ENCODE measurements around the gene SYNE2. TPM values are rescaled to one million over a fixed set of nuclear protein-coding genes. Genes with fewer than 3 reads are reported as not detected.
"Not testable (repeated sequence)": the region's sequence is repeated elsewhere in the genome, so short reads cannot be mapped to it uniquely, and the experiment has no call there.

SYNE2 gene
- total RNA-seq, 1 experiment from 2014 or later, result 33.8 TPM

DNA sequence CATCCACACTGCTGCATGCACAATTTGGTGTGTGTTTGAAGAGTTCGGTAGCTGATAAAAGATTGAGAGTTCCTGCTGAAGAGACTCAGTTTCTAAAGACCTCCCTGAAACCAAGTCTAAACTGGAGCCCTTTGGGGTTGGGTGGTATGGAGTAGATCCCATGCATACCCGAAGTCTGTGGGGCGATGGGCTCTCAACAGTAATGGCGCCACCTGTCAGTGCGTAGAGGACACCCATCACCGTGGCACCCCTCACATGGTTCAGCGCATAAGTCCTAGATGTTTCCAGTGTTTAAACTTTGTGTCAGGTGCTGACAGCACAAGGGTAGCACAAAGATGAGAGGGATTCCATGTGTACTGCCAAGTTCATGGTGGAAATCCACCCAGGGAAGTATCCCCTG lies 355.5 kb downstream of the SYNE2 start:
- Histone ChIP-seq H3K36me3 (peaks cover 15% of the 10 kb centered on the region), H3K4me3 (no peak overlapping the region), H3K27me3 (replicated peaks) (no peaks in the 10 kb centered on the region), H3K4me1 (replicated peaks) (peaks cover 10% of the 10 kb centered on the region), H3K27ac (no peak overlapping the region), H3K9me3 (replicated peaks) (no peaks in the 10 kb centered on the region)
- DNase-seq (ENCODE audit: low read depth in 1 of 2, low spot score in 2 of 2), result no peak

GRCh38 chr14:64208981-64209380 lies 356.2 kb downstream of the SYNE2 start:
- H3K27ac ChIP-seq, result no peak overlapping the region
- H3K36me3 ChIP-seq, result peaks cover 18% of the 10 kb centered on the region
- no peak for DNase-seq (ENCODE audit: low read depth in 1 of 2, low spot score in 2 of 2)
- H3K4me1 ChIP-seq (replicated peaks), result peaks cover 10% of the 10 kb centered on the region
- H3K9me3 ChIP-seq (replicated peaks), result no peaks in the 10 kb centered on the region
- H3K27me3 ChIP-seq (replicated peaks), result no peaks in the 10 kb centered on the region
- no peak overlapping the region for H3K4me3 ChIP-seq

DNA sequence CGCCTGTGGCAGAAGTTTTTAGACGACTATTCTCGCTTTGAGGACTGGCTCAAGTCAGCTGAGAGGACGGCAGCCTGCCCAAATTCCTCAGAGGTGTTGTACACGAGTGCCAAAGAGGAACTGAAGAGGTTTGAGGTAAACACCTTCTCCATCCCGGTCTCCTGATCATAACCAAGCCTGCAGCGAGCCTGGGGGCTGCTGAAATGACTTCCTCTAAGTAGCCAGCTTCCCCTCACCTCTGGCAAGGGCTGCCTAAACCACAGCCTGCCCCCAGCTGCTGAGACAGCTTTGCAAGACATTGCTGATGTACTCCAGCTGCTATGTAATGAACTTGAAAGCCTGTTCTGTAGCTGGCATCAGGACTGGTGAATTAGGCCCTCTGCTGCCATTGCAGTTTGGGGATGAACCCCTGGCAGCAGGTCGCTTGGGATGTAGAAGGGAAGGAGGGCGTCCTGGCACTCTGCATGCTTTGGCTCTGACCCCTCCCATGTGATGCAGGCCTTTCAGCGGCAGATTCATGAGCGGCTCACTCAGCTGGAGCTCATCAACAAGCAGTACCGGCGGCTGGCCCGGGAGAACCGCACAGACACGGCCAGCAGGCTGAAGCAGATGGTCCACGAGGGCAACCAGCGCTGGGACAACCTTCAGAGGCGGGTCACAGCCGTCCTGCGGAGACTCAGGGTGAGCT lies 356.8 kb downstream of the SYNE2 start:
- H3K27me3 ChIP-seq (replicated peaks), result no peaks in the 10 kb centered on the region
- peaks cover 9% of the 10 kb centered on the region for H3K4me1 ChIP-seq (replicated peaks)
- H3K27ac ChIP-seq, result no peak overlapping the region
- no peak overlapping the region for H3K4me3 ChIP-seq
- no peaks in the 10 kb centered on the region for H3K9me3 ChIP-seq (replicated peaks)
- DNase-seq (ENCODE audit: low read depth in 1 of 2, low spot score in 2 of 2), result no peak
- H3K36me3 ChIP-seq, result peaks cover 19% of the 10 kb centered on the region

DNA sequence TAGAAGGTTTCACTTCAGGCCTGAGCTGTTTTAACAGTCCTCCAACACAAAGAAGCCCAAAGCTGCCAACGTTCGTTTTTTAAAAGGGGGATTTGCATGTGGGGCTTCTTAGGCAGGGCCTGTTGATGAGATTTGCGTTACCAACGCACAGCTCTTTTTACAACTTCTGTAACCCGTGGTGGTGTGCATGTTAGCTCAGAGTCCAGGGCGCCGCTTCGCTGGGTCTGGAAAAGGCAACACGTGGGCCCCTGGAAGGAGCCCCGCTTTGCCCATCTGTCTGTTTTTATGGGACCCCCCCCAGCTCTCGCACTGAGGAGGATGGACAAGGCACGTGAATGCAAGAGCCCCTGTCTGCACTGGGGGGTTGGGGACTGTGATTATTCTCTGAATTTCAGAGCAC lies 357.4 kb downstream of the SYNE2 start:
- H3K4me3 ChIP-seq, result no peak overlapping the region
- no peaks in the 10 kb centered on the region for H3K9me3 ChIP-seq (replicated peaks)
- peaks cover 3% of the 10 kb centered on the region for H3K4me1 ChIP-seq (replicated peaks)
- no peak overlapping the region for H3K27ac ChIP-seq
- peaks cover 21% of the 10 kb centered on the region for H3K36me3 ChIP-seq
- DNase-seq (ENCODE audit: low read depth in 1 of 2, low spot score in 2 of 2), result no peak
- no peaks in the 10 kb centered on the region for H3K27me3 ChIP-seq (replicated peaks)

GRCh38 chr14:64210912-64211311 lies 358.1 kb downstream of the SYNE2 start:
- DNase-seq (ENCODE audit: low read depth in 1 of 2, low spot score in 2 of 2); H3K4me3 ChIP-seq; H3K4me1 ChIP-seq (replicated peaks); H3K27me3 ChIP-seq (replicated peaks); H3K9me3 ChIP-seq (replicated peaks); H3K27ac ChIP-seq: not testable (repeated sequence)
- H3K36me3 ChIP-seq, result peaks cover 21% of the 10 kb centered on the region

DNA sequence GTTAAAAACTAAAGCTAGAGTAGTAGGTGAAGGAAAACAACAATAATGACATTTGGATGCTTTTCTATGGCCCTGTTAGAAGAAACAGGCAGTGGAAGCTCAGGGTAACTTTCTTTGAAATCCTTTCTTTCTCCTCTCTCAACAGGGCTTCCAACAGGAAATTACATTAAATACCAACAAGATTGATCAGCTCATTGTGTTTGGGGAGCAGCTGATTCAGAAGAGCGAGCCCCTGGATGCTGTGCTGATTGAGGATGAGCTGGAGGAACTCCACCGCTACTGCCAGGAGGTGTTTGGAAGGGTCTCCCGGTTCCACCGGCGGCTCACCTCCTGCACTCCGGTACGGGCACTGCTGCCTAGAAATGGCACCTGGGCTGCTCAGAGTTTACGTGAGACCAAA lies 359.9 kb downstream of the SYNE2 start:
- Histone ChIP-seq H3K27ac (no peak overlapping the region), H3K4me3 (no peak overlapping the region), H3K4me1 (replicated peaks) (no peaks in the 10 kb centered on the region), H3K9me3 (replicated peaks) (no peaks in the 10 kb centered on the region), H3K36me3 (peaks cover 21% of the 10 kb centered on the region), H3K27me3 (replicated peaks) (no peaks in the 10 kb centered on the region)
- DNase-seq (ENCODE audit: low read depth in 1 of 2, low spot score in 2 of 2), result no peak

DNA sequence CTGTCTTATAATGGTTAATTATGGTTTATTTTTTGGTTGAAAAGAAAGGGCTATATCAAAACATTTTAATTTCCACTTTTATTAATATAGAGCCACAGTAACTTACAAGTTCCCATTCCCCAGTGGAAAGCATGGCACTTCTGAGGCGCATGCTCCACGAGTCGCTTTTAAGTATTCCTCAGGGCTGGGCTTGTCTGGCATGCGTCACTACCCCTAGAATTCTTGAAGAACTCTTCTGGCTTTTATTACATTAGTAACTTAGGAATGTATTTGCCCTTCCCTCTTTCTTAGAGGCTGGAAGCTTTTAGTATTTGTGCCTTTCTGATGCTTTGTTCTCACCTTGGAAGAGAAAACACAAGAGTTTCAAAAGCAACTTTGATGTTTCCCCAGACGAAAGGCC lies 360.3 kb downstream of the SYNE2 start:
- no peaks in the 10 kb centered on the region for H3K27me3 ChIP-seq (replicated peaks)
- no peak overlapping the region for H3K4me3 ChIP-seq
- H3K4me1 ChIP-seq (replicated peaks), result no peaks in the 10 kb centered on the region
- DNase-seq (ENCODE audit: low read depth in 1 of 2, low spot score in 2 of 2), result no peak
- H3K36me3 ChIP-seq, result peaks cover 21% of the 10 kb centered on the region
- H3K9me3 ChIP-seq (replicated peaks), result no peaks in the 10 kb centered on the region
- H3K27ac ChIP-seq, result no peak overlapping the region

- H3K36me3 ChIP-seq, result peaks cover 21% of the 10 kb centered on the region
- H3K27ac ChIP-seq, result no peak overlapping the region
- no peak for DNase-seq (ENCODE audit: low read depth in 1 of 2, low spot score in 2 of 2)
- no peaks in the 10 kb centered on the region for H3K9me3 ChIP-seq (replicated peaks)
- H3K4me1 ChIP-seq (replicated peaks), result no peaks in the 10 kb centered on the region
- no peak overlapping the region for H3K4me3 ChIP-seq
- H3K27me3 ChIP-seq (replicated peaks), result no peaks in the 10 kb centered on the region
Observed at GRCh38 chr14:64213853-64214570, 361.2 kb downstream of the SYNE2 start.

GRCh38 chr14:64215274-64215673 lies 362.5 kb downstream of the SYNE2 start:
- peaks cover 18% of the 10 kb centered on the region for H3K36me3 ChIP-seq
- no peak overlapping the region for H3K4me3 ChIP-seq
- no peaks in the 10 kb centered on the region for H3K27me3 ChIP-seq (replicated peaks)
- H3K9me3 ChIP-seq (replicated peaks), result no peaks in the 10 kb centered on the region
- DNase-seq (ENCODE audit: low read depth in 1 of 2, low spot score in 2 of 2), result no peak
- no peaks in the 10 kb centered on the region for H3K4me1 ChIP-seq (replicated peaks)
- no peak overlapping the region for H3K27ac ChIP-seq

GRCh38 chr14:64215978-64216377 lies 363.2 kb downstream of the SYNE2 start:
- Histone ChIP-seq H3K27me3 (replicated peaks) (no peaks in the 10 kb centered on the region), H3K27ac (no peak overlapping the region), H3K4me3 (no peak overlapping the region), H3K9me3 (replicated peaks) (no peaks in the 10 kb centered on the region), H3K36me3 (peaks cover 18% of the 10 kb centered on the region), H3K4me1 (replicated peaks) (no peaks in the 10 kb centered on the region)
- no peak for DNase-seq (ENCODE audit: low read depth in 1 of 2, low spot score in 2 of 2)

- H3K27ac ChIP-seq, result no peak overlapping the region
Observed at GRCh38 chr14:64217308-64217707, 364.5 kb downstream of the SYNE2 start.

GRCh38 chr14:64217834-64218233 lies 365.0 kb downstream of the SYNE2 start:
- no peaks in the 10 kb centered on the region for H3K9me3 ChIP-seq (replicated peaks)
- peaks cover 21% of the 10 kb centered on the region for H3K36me3 ChIP-seq
- H3K4me3 ChIP-seq, result no peak overlapping the region
- no peak overlapping the region for H3K27ac ChIP-seq
- no peak for DNase-seq (ENCODE audit: low read depth in 1 of 2, low spot score in 2 of 2)
- H3K27me3 ChIP-seq (replicated peaks), result no peaks in the 10 kb centered on the region
- no peaks in the 10 kb centered on the region for H3K4me1 ChIP-seq (replicated peaks)

More at GRCh38 chr14:64217308-64217707, 364.5 kb downstream of the SYNE2 start:
- DNase-seq (ENCODE audit: low read depth in 1 of 2, low spot score in 2 of 2), result no peak
- no peaks in the 10 kb centered on the region for H3K4me1 ChIP-seq (replicated peaks)
- no peak overlapping the region for H3K4me3 ChIP-seq
- H3K36me3 ChIP-seq, result peaks cover 24% of the 10 kb centered on the region
- H3K9me3 ChIP-seq (replicated peaks), result no peaks in the 10 kb centered on the region
- H3K27me3 ChIP-seq (replicated peaks), result no peaks in the 10 kb centered on the region

GRCh38 chr14:64218344-64219240 lies 365.8 kb downstream of the SYNE2 start:
- H3K27ac ChIP-seq, result no peak overlapping the region
- no peaks in the 10 kb centered on the region for H3K4me1 ChIP-seq (replicated peaks)
- DNase-seq (ENCODE audit: low read depth in 1 of 2, low spot score in 2 of 2), result no peak
- no peak overlapping the region for H3K4me3 ChIP-seq
- H3K27me3 ChIP-seq (replicated peaks), result no peaks in the 10 kb centered on the region
- H3K36me3 ChIP-seq, result peaks cover 17% of the 10 kb centered on the region
- H3K9me3 ChIP-seq (replicated peaks), result no peaks in the 10 kb centered on the region

GRCh38 chr14:64220056-64220455 lies 367.3 kb downstream of the SYNE2 start:
- Histone ChIP-seq H3K36me3 (peaks cover 16% of the 10 kb centered on the region), H3K27ac (no peak overlapping the region), H3K27me3 (replicated peaks) (no peaks in the 10 kb centered on the region), H3K4me3 (no peak overlapping the region), H3K4me1 (replicated peaks) (no peaks in the 10 kb centered on the region), H3K9me3 (replicated peaks) (no peaks in the 10 kb centered on the region)
- no peak for DNase-seq (ENCODE audit: low read depth in 1 of 2, low spot score in 2 of 2)

Measured in SJSA1 (cell line).